Epidermal melanocyte (primary cell): ENCODE data around the gene NCLN.
"Not testable (repeated sequence)": the region's sequence is repeated elsewhere in the genome, so short reads cannot be mapped to it uniquely, and the experiment has no call there.

Experiments used
- DNase-seq: peaks from one replicate; pipeline ENCODE4 v3.0.0; 2011; ENCODE audit warnings: low spot score; ENCODE audit not compliant: insufficient read length

NCLN gene

DNA sequence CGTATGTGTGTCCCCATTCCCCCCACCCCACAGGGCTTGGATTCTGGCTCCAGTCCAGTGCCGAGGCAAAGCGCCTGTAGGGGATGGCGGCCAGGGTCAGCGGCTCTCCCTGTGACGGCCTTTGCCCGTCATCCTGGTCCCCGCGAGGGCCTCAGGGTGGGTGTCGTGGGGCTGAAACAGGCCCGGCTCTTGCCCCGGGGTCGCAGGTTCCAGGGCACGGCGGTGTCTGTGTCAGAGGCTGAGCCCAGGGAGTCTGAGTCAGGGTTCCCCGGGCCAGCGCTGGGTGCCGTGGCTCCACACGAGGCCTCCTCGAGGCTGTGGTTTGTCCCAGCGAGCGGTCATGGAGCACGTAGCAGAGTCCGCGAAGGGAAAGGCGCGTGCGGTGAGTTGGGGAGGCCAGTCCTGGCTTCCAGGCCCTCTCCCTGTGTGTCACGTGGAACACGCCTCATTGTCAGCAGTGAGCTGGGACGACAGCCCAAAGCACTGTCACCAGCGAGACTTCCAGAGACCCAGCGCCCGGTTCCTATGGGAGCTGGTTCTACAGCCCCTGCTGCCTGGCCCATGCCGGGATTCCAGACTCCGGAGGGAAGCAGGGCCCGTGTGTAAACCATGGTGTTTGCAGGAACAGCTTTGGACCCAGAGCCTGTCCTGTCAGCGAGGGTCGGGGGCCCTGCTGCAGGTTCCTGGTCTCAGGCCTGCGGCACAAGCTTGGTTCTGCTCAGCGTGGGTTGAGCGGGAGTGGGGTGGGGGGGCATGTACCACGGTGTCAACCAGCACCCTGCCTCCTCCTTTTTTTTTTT, 13.4 kb downstream of the NCLN start:
- no peak for DNase-seq

DNA sequence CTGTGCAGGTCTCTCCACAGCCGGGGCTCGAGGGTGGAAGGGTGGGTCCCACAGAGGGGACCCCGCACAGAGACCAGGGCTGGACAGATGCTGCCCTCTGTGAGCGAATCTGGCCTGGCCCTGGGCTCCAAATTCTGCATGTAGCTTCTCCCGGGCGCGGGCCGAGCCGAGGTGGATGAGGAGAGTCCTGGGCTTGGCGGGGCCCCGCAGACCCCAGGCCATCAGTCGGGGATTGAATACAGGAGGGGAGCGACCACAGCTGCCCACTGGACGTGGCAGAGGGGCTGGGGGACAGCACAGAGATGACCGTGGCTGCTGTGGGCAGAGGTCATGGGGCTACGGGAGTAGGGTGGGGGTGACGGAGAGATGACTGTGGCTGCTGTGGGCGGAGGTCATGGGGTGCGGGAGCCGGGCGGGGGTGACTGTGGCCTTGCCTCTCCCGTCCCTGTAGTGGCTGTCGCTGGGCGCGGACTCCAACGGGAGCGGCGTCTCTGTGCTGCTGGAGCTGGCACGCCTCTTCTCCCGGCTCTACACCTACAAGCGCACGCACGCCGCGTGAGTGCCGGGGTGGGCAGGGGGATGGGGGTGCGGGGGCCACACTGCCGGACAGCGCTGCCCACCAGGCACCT, 15.5 kb downstream of the NCLN start:
- DNase-seq = no peak

DNA sequence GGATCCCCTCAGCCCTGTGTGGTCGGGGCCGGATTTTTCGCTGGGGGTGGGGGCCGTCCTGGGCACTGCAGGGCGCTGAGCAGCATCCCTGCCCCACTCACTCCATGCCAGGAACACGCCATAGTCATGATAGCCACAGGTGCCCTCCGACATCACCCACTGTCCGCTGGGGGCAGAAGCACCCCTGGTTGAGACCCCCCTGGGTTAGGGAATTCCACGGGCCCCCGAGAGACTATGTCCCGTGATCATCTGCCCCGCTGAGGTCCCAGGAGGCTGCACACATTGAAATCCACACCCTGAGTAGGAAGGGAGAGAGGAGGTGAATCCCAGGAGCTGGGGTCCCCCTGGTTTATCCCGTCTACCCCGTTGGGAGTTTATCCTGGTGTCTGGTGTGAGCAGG, 16.2 kb downstream of the NCLN start:
- DNase-seq = no peak

GRCh38 chr19:3202346-3202745, 16.6 kb downstream of the NCLN start:
- DNase-seq = no peak

GRCh38 chr19:3202895-3203294, 17.2 kb downstream of the NCLN start:
- not testable (repeated sequence) for DNase-seq

DNA sequence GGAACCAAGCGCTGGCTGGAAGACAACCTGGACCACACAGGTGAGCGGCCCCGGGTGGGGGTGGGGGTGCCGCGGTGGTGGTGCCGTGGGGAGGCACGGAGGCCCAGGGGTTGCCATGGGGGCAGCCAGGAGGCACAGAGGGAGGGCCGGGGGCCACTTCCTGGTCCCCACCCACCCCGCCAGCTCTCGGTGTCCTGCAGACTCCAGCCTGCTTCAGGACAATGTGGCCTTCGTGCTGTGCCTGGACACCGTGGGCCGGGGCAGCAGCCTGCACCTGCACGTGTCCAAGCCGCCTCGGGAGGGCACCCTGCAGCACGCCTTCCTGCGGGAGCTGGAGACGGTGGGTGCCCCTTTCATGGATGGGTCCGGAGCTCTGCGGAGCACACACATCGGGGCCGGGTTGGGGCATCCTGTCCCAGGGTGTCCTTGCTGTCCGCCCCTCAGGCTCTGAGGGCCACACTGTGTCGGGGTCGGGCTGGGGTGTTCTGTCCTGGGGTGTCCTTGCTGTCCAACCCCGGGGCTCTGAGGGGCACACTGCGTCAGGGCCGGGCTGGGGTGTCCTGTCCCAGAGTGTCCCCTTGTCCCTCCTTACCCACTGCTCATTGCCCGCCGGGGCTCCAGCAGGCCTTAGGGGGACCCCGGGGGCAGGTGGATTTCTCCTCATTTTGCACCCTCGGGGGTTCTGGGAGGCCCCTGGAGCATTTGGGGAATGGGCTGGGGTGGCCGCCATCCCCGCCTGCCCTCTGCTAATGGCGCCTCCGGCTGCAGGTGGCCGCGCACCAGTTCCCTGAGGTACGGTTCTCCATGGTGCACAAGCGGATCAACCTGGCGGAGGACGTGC, 18.3 kb downstream of the NCLN start:
- DNase-seq = no peak

DNA sequence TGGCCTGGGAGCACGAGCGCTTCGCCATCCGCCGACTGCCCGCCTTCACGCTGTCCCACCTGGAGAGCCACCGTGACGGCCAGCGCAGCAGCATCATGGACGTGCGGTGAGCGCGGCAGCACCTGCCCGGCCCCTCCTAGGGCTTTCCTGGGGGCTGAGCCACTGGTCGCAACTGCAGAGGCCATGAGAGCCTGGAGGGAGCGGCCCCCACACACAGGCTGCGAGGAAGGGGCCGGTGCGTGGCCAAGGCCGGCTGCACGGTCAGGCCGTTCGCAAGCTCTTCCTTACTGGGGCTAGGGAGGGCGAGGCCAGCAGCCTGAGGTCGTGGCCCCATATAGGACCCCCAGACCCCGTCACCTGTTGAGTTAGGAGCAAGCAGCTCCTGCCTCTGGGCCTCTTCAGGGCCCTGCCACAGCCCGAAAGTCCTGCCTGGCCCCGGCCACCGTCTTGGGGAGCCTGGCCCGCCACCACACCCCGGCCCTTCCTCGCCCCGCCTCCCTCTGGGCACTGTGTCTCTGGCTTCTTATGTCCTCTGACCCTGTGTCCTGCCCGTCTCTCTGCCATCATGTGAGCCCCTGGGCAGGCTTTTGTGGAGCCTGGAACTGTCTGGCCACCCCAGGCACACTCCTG, 19.0 kb downstream of the NCLN start:
- no peak for DNase-seq

DNA sequence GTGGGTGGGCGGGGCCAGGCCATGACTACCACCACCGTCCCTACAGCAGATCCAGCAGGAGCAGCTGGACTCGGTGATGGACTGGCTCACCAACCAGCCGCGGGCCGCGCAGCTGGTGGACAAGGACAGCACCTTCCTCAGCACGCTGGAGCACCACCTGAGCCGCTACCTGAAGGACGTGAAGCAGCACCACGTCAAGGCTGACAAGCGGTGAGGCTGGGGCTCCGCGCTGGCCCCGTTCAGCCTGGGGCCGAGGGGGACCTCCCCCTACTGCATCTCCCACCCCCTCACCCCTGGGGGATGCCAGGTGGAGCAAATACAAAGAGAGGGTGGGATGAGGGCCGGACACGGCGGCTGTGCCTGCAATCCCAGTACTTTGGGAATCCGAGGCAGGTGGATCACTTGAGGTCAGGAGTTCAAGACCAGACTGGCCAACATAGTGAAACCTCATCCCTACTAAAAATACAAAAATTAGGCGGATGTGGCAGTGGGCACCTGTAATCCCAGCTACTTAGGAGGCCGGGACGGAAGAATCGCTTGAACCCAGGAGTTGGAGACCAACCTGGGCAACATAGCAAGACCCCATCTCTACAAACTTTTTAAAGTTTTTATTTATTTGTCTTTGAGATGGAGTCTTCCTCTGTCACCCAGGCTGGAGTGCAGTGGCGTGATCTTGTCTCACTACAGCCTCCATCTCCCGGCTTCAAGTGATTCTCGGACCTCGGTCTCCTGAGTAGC, 20.7 kb downstream of the NCLN start:
- DNase-seq = no peak

DNA sequence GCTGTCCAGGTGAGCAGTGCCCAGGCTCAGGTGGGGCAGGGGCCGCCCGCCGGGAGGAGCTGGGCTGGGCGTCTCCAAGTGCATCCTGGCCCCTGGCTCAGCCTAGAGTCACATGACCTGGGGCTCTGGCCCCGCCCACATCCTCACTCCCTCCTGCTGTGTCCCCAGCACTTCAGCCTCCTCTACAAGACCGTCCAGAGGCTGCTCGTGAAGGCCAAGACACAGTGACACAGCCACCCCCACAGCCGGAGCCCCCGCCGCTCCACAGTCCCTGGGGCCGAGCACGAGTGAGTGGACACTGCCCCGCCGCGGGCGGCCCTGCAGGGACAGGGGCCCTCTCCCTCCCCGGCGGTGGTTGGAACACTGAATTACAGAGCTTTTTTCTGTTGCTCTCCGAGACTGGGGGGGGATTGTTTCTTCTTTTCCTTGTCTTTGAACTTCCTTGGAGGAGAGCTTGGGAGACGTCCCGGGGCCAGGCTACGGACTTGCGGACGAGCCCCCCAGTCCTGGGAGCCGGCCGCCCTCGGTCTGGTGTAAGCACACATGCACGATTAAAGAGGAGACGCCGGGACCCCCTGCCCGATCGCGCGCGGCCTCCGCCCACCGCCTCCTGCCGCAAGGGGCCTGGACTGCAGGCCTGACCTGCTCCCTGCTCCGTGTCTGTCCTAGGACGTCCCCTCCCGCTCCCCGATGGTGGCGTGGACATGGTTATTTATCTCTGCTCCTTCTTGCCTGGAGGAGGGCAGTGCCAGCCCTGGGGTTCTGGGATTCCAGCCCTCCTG, 21.9 kb downstream of the NCLN start:
- DNase-seq = no peak

GRCh38 chr19:3208317-3209207, 22.8 kb downstream of the NCLN start:
- no peak for DNase-seq

DNA sequence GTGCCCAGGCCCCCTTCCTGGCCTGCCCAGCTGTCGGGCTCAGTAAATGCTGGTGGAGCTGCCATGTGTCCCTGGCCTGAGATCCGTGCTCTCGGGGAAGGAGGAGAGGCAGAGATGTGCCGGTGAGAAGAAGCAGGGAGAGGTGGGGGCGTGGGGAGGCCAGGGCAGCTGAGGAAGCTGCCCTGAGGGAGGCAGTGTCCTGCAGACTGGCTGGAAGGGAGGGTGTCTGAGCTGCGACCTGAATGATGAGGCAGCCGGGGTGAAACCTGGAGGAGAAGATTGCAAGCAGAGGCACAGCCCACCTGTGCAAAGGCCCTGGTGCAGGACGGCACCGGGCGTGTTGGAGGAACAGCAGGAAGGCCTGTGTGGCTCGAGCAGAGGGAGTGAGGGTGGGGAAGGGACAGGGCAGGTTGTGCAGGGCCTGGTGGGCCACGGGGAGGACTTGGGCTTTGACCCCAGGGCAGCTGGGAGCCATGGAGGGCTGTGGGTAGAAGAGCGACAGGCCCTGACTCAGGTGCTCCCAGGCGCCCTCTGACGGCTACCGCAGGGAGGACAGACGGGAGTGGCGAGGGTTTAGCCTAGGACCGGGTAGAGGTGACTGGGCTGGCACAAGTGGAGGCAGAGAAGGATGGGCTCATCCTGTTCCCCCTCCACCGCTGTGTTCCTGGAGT, 24.8 kb downstream of the NCLN start:
- DNase-seq = peak; percentile 82

- no peak for DNase-seq
Observed at GRCh38 chr19:3211191-3211590, 25.5 kb downstream of the NCLN start.

DNA sequence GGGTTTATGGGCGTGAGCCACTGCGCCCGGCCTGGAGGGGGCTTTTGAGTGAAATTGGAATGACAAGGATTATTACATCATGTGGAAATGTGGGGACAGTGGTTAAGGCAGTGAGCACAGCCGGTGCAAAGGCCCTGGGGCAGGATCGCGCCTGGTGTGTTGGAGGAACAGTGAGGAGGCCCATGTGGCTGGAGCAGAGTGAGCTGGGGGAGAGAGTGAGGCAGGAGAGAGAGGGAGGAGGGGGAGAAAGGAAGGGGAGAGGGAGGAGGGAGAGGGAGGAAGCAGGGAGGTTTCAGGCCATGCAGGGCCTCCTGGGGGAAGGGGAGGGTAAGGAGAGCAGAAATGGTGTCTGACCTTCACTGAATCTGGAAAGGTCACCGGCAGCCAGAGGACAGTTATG, 27.4 kb downstream of the NCLN start:
- no peak for DNase-seq

DNA sequence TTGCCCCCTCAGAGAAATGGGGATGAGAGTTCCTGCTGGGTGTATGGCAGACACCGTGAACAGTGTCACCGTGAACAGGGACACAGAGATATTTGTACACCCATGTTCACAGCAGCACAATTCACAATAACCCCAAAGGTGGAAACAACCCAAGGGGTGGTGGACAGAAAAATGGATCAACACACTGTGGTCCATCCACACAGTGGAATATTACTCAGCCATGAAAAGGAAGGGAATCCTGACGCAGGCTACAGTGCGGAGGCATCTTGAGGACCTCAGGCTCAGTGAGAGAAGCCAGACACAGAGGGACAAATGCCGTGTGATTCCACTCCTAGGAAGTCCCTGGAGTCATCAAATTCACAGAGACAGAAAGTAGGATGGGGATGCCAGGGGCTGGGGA, 31.1 kb downstream of the NCLN start:
- DNase-seq = peak; percentile 14

DNA sequence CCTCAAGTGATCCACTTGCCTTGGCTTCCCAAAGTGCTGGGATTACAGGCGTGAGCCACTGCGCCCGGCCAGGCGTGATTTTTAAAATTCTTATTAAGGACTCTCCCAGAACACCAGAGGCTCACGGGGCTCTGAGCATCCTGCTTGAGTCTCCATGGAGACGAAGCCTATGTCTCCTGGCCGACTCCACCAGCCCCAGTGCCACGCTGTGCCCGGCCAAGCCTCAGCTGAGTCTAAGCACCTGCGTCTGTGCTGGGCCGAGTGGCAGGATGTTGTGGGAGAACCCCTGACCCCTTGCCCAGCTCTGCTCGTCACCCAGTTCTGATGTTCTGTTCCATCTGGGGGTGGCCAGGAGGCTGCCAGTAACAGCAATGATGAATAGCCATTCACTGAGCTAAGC, 34.8 kb downstream of the NCLN start:
- DNase-seq = peak; percentile 3

- peak; percentile 0 for DNase-seq
Observed at GRCh38 chr19:3221576-3221975, 35.8 kb downstream of the NCLN start.

- DNase-seq = peak; percentile 10
Observed at GRCh38 chr19:3222709-3223108, 37.0 kb downstream of the NCLN start.

- DNase-seq = peak; percentile 67
Observed at GRCh38 chr19:3224346-3225168, 38.8 kb downstream of the NCLN start, which contains the start of gene CELF5. Gene CELF5 (plus strand): TSS chr19:3224661. CDS start chr19:3224740, 79 bp downstream.
